ENCODE results near the gene TMEM135. TPM values are rescaled to one million over a fixed set of nuclear protein-coding genes. Genes with fewer than 3 reads are reported as not detected.

Gene TMEM135
- total RNA-seq, 2 experiments from 2014 or later = 25.5 to 26.0 TPM

GRCh38 chr11:87043894-87044293 is 6.2 kb downstream of the TMEM135 start:
- no peak overlapping the region for H3K27ac Mint-ChIP-seq
- ChIA-PET CTCF (interaction anchor here (0.6 kb wide), 1 partner anchor 1463 kb away, joined by 3 read pairs; no protein-coding TSS in a partner anchor), POLR2A (no interaction called here)
- no peak overlapping the region for H3K4me3 Mint-ChIP-seq
- intact Hi-C loops (cut with DNase I, micrococcal nuclease) = no loop called here
- ATAC-seq = no peak
- no peaks in the 10 kb centered on the region for H3K27me3 Mint-ChIP-seq
- DNase-seq = no peak
- peaks cover 25% of the 10 kb centered on the region for H3K4me1 Mint-ChIP-seq
- H3K9me3 Mint-ChIP-seq (ENCODE audit: low read depth) = no peaks in the 10 kb centered on the region
- H3K36me3 Mint-ChIP-seq (ENCODE audit: low read depth) = peaks cover 45% of the 10 kb centered on the region

- peaks cover under 1% of the 10 kb centered on the region for H3K4me1 Mint-ChIP-seq
- DNase-seq = no peak
- no peak overlapping the region for H3K4me3 Mint-ChIP-seq
- no peaks in the 10 kb centered on the region for H3K27me3 Mint-ChIP-seq
- no peak for ATAC-seq
- intact Hi-C loops (cut with DNase I, micrococcal nuclease) = no loop called here
- H3K27ac Mint-ChIP-seq = no peak overlapping the region
- ChIA-PET CTCF (no interaction called here), POLR2A (no interaction called here)
- H3K9me3 Mint-ChIP-seq (ENCODE audit: low read depth) = no peaks in the 10 kb centered on the region
- peaks cover 33% of the 10 kb centered on the region for H3K36me3 Mint-ChIP-seq (ENCODE audit: low read depth)
These were observed 9.1 kb downstream of the TMEM135 start for GRCh38 chr11:87046824-87047223.

GRCh38 chr11:87056091-87056490 is 18.4 kb downstream of the TMEM135 start:
- intact Hi-C loops (cut with DNase I, micrococcal nuclease) = no loop called here
- ChIA-PET POLR2A (no interaction called here), CTCF (no interaction called here)

GRCh38 chr11:87057749-87058148 is 20.0 kb downstream of the TMEM135 start:
- CTCF ChIA-PET = interaction anchor here (0.6 to 0.7 kb wide), 2 partner anchors 53 to 78 kb away, joined by 3 read pairs; no protein-coding TSS in a partner anchor
- ATAC-seq (no peak), DNase-seq (no peak)
- Mint-ChIP-seq H3K4me3 (no peak overlapping the region), H3K36me3 (ENCODE audit: low read depth) (peaks cover 3% of the 10 kb centered on the region), H3K9me3 (ENCODE audit: low read depth) (no peaks in the 10 kb centered on the region), H3K27ac (no peak overlapping the region), H3K4me1 (peaks cover 11% of the 10 kb centered on the region), H3K27me3 (no peaks in the 10 kb centered on the region)
- intact Hi-C loops (cut with DNase I, micrococcal nuclease) = no loop called here
- POLR2A ChIA-PET = no interaction called here

More at GRCh38 chr11:87056091-87056490, 18.4 kb downstream of the TMEM135 start:
- Mint-ChIP-seq H3K36me3 (ENCODE audit: low read depth) (peaks cover 3% of the 10 kb centered on the region), H3K4me3 (no peak overlapping the region), H3K27ac (no peak overlapping the region), H3K27me3 (no peaks in the 10 kb centered on the region), H3K9me3 (ENCODE audit: low read depth) (no peaks in the 10 kb centered on the region), H3K4me1 (peaks cover 11% of the 10 kb centered on the region)
- DNase-seq (no peak), ATAC-seq (no peak)

GRCh38 chr11:87059596-87060390 is 22.1 kb downstream of the TMEM135 start:
- Mint-ChIP-seq H3K36me3 (ENCODE audit: low read depth) (peaks cover 3% of the 10 kb centered on the region), H3K9me3 (ENCODE audit: low read depth) (no peaks in the 10 kb centered on the region), H3K4me3 (no peak overlapping the region), H3K27ac (no peak overlapping the region), H3K27me3 (no peaks in the 10 kb centered on the region), H3K4me1 (peaks cover 13% of the 10 kb centered on the region)
- ChIA-PET CTCF (no interaction called here), POLR2A (no interaction called here)
- DNase-seq (no peak), ATAC-seq (no peak)
- intact Hi-C loops (cut with DNase I, micrococcal nuclease) = no loop called here

GRCh38 chr11:87061766-87062165 is 24.0 kb downstream of the TMEM135 start:
- Mint-ChIP-seq H3K27me3 (no peaks in the 10 kb centered on the region), H3K27ac (no peak overlapping the region), H3K36me3 (ENCODE audit: low read depth) (peaks cover 3% of the 10 kb centered on the region), H3K4me3 (no peak overlapping the region), H3K9me3 (ENCODE audit: low read depth) (no peaks in the 10 kb centered on the region), H3K4me1 (peaks cover 10% of the 10 kb centered on the region)
- ChIA-PET CTCF (no interaction called here), POLR2A (no interaction called here)
- ATAC-seq (no peak), DNase-seq (no peak)
- intact Hi-C loops (cut with DNase I, micrococcal nuclease) = no loop called here

GRCh38 chr11:87063982-87064381 is 26.2 kb downstream of the TMEM135 start:
- Mint-ChIP-seq H3K36me3 (ENCODE audit: low read depth) (peaks cover 3% of the 10 kb centered on the region), H3K27me3 (no peaks in the 10 kb centered on the region), H3K4me3 (no peak overlapping the region), H3K27ac (no peak overlapping the region), H3K9me3 (ENCODE audit: low read depth) (no peaks in the 10 kb centered on the region), H3K4me1 (peaks cover 10% of the 10 kb centered on the region)
- intact Hi-C loops (cut with DNase I, micrococcal nuclease) = loop anchor here in 1 of 2 experiments (2.0 kb wide), 1 partner anchor 25 kb away; no protein-coding TSS in a partner anchor
- POLR2A ChIA-PET = no interaction called here
- no peak for ATAC-seq
- CTCF ChIA-PET = interaction anchor here (0.6 to 0.7 kb wide), 3 partner anchors 36 to 1387 kb away, joined by 3 to 4 read pairs (median 3); no protein-coding TSS in a partner anchor
- DNase-seq = no peak

GRCh38 chr11:87072787-87073186 is 35.1 kb downstream of the TMEM135 start:
- H3K27me3 Mint-ChIP-seq = no peaks in the 10 kb centered on the region
- ATAC-seq = no peak
- no peak overlapping the region for H3K4me3 Mint-ChIP-seq
- no peak for DNase-seq
- peaks cover 25% of the 10 kb centered on the region for H3K36me3 Mint-ChIP-seq (ENCODE audit: low read depth)
- H3K9me3 Mint-ChIP-seq (ENCODE audit: low read depth) = peaks cover 1% of the 10 kb centered on the region
- intact Hi-C loops (cut with DNase I, micrococcal nuclease) = no loop called here
- H3K4me1 Mint-ChIP-seq = no peaks in the 10 kb centered on the region
- ChIA-PET CTCF (interaction anchor here (0.7 kb wide), 1 partner anchor 72 kb away, joined by 3 read pairs; no protein-coding TSS in a partner anchor), POLR2A (no interaction called here)
- H3K27ac Mint-ChIP-seq = no peak overlapping the region

GRCh38 chr11:87076260-87076783 is 38.6 kb downstream of the TMEM135 start:
- intact Hi-C loops (cut with DNase I, micrococcal nuclease) = no loop called here
- CTCF ChIA-PET = no interaction called here
- POLR2A ChIA-PET = no interaction called here
- ATAC-seq (no peak), DNase-seq (no peak)
- Mint-ChIP-seq H3K4me1 (peaks cover 8% of the 10 kb centered on the region), H3K9me3 (ENCODE audit: low read depth) (peaks cover 4% of the 10 kb centered on the region), H3K36me3 (ENCODE audit: low read depth) (peaks cover 23% of the 10 kb centered on the region), H3K4me3 (no peak overlapping the region), H3K27ac (no peak overlapping the region), H3K27me3 (no peaks in the 10 kb centered on the region)

GRCh38 chr11:87076874-87077429 is 39.2 kb downstream of the TMEM135 start:
- no peaks in the 10 kb centered on the region for H3K27me3 Mint-ChIP-seq
- H3K4me1 Mint-ChIP-seq = peaks cover 14% of the 10 kb centered on the region
- ChIA-PET CTCF (interaction anchor here (0.8 kb wide), 1 partner anchor 21 kb away, joined by 3 read pairs; no protein-coding TSS in a partner anchor), POLR2A (no interaction called here)
- ATAC-seq (no peak), DNase-seq (no peak)
- no peak overlapping the region for H3K27ac Mint-ChIP-seq
- peaks cover 4% of the 10 kb centered on the region for H3K9me3 Mint-ChIP-seq (ENCODE audit: low read depth)
- H3K36me3 Mint-ChIP-seq (ENCODE audit: low read depth) = peaks cover 23% of the 10 kb centered on the region
- no peak overlapping the region for H3K4me3 Mint-ChIP-seq
- intact Hi-C loops (cut with DNase I, micrococcal nuclease) = no loop called here

- Mint-ChIP-seq H3K4me1 (peaks cover 25% of the 10 kb centered on the region), H3K4me3 (peak overlapping the region; percentile 65), H3K27me3 (no peaks in the 10 kb centered on the region), H3K27ac (peak overlapping the region; percentile 87), H3K36me3 (ENCODE audit: low read depth) (peaks cover 25% of the 10 kb centered on the region), H3K9me3 (ENCODE audit: low read depth) (peaks cover 4% of the 10 kb centered on the region)
- no peak for DNase-seq
- intact Hi-C loops (cut with DNase I, micrococcal nuclease) = loop anchor here (1.0 to 10.0 kb wide), 2 partner anchors 44 to 47 kb away; partner anchors contain the start of gene TMEM135 (in 2 of the 2)
- ATAC-seq = peak; percentile 71
- POLR2A ChIA-PET = no interaction called here
- CTCF ChIA-PET = interaction anchor here (0.6 to 1.8 kb wide), 7 partner anchors 17 to 340 kb away, joined by 3 to 8 read pairs (median 3); no protein-coding TSS in a partner anchor
These were observed 43.6 kb downstream of the TMEM135 start for GRCh38 chr11:87081358-87081757.
